HuH-7.5 (cell line): ENCODE results near the gene WDR76.
"Not testable (repeated sequence)": the region's sequence is repeated elsewhere in the genome, so short reads cannot be mapped to it uniquely, and the experiment has no call there.

ENCODE experiments used
- DNase-seq: peaks from one replicate; pipeline ENCODE4 v3.0.0; 2011; ENCODE audit warnings: low spot score

WDR76 gene

GRCh38 chr15:43824302-43825246 is 2.2 kb upstream of the WDR76 start, which contains the start of gene MFAP1:
Gene MFAP1 (minus strand): TSS chr15:43824690. CDS start chr15:43824569, 121 bp downstream.
- DNase-seq: peak; percentile 77

DNA sequence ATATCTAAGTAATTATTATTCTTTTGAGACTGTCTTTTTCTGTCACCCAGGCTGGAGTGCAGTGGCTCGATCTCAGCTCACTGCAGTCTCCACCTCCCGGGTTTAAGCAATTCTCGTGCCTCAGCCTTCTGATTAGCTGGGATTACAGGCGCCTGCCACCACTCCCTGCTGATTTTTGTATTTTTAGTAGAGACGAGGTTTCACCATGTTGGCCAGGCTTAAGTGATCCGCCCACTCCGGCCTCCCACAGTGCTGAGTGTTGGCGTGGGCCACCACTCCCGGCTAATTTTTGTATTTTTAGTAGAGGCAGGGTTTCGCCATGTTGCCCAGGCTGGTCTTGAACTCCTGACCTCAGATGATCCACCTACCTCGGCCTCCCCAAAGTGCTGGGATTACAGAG is 1.5 kb upstream of the WDR76 start:
- DNase-seq: not testable (repeated sequence)

DNA sequence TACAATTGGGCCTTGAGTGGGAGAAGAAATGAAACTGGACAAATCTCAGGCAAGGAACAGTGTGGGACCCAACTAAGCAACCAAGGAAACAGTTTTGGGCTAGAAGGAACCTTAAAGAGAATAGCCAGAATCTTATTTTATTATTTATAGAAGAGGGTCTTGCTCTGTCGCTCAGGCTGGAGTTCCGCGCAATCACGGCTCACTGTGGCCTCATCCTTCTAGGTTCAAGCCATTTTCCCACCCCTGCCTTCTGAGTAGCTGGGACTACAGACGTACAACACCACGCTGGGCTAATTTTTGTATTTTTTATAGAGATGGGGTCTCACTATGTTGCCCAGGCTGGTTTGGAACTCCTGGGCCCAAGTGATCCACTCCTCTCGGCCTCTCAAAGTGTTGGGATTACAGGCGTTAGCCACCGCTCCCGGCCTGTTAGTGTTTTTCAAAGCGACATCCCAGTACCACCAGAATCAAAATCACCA is 734 bp upstream of the WDR76 start:
- no peak for DNase-seq

- DNase-seq: no peak
Measured at GRCh38 chr15:43828061-43828657, 1.4 kb downstream of the WDR76 start.

DNA sequence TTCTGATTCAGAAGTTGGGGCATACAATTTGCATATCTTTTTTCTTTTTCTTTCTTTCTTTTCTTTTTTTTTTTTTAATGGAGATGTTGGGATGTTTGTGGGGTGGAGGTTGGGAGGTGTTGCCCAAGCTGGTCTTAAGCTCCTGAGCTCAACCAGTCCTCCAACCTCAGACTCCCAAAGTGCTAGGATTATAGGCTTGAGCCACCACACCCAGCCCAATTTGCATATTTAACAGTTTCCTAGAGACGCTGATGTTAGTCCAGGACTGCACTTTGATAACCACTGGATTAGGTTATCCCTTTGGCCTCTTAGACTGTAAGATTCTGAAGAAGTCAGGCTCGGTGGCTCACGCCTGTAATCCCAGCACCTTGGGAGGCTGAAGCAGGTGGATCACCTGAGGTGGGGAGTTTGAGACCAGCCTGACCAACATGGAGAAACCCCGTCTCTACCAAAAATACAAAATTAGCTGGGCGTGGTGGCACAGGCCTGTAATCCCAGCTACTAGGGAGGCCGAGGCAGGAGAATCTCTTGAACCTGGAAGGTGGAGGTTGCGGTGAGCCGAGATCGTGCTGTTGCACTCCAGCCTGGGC is 3.2 kb downstream of the WDR76 start:
- DNase-seq: not testable (repeated sequence)

GRCh38 chr15:43830691-43831275 is 4.0 kb downstream of the WDR76 start:
- not testable (repeated sequence) for DNase-seq

GRCh38 chr15:43831519-43832052 is 4.8 kb downstream of the WDR76 start:
- DNase-seq: not testable (repeated sequence)

GRCh38 chr15:43832485-43832884 is 5.7 kb downstream of the WDR76 start:
- not testable (repeated sequence) for DNase-seq

DNA sequence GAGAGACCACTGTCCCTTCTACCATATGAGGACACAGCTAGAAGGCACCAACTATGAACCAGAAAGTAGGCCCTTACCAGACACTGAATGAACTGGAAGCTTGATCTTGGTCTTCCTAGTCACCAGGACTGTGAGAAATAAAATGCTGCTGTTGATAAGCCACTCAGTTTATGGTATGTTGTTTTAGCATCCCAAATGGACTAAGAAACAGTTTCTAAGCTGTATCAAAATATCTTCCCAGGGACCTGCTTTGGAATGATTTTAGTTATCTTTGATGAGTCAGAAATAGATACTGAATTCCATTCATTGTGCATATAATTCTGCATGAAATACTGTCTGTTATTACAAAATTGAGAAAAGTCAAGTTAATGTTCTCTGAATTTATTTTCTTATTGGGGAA is 18.6 kb downstream of the WDR76 start:
- DNase-seq: no peak

GRCh38 chr15:43851251-43851650 is 24.4 kb downstream of the WDR76 start:
- DNase-seq: no peak

DNA sequence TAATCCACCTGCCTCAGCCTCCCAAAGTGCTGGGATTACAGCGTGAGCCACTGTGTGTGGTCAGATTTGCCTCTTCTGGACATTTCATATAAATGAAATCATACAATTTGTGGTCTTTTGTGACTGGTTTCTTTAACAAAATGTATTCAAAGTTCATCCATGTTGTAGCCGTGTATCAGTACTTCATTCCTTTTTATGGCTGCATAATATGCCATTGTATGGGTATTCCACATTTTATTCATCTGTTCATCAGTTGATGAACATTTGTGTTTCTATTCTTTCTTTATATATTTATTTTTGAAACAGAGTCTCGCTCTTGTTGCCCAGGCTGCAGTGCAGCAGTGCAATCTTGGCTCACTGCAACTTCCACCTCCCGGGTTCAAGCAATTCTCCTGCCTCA is 25.8 kb downstream of the WDR76 start:
- DNase-seq: no peak

DNA sequence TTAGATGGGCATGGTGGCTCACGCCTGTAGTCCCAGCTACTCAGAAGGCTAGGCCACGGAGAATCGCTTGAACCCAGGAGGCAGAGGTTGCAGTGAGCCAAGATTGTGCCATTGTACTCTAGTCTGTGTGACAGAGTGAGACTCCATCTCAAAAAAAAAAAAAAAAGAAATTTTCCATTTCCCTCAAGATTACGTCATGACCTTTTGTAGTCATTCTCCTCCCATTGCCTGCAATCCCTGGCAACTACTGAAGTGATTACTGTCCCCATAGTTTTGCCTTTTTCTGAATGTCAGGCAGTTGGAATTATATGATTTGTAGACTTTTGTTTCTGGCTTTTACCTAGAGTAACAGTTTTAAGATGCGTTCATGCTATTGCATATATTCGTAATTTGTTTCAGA is 28.0 kb downstream of the WDR76 start:
- no peak for DNase-seq

- no peak for DNase-seq
Measured at GRCh38 chr15:43859546-43859945, 32.7 kb downstream of the WDR76 start.

GRCh38 chr15:43866636-43867035 is 39.8 kb downstream of the WDR76 start:
- not testable (repeated sequence) for DNase-seq

DNA sequence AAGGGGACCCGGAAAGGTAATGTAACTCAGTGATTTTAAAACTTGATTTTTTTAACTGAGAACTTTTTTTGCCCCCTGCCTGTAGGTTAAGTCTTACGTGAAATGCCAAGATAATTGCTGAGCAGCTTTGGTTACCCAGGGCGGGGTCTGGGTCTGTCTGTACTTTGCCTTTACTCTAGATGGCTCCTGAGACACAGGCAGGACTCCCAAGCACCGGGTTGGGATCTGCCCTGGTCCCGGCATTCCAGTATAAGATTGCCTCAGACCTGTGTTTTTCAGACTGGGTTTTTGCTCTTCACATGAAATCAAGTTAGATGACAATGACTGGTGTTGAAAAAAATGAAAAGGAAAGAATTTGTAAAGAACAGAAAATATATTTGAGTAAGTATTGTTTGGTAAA is 40.3 kb downstream of the WDR76 start:
- DNase-seq: no peak

DNA sequence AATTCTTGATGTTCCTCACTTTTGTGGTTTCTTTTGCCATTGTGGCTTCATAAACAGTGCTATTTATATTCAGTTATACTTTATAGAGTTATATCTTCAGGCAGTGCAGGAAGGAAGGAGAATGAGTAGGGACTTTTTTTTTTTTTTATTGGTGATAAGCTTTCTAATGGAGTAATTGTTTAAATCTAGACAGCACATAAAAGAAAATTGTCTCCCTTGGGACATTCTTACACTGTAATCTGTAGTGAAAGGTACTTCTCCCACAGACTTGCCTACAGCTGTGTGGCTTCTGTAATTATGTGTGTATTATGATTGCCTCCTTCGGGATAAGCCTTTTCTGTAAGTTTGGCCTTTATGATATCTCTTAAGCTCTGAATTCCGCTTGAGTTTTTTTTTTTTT is 41.6 kb downstream of the WDR76 start:
- no peak for DNase-seq

GRCh38 chr15:43871835-43872234 is 45.0 kb downstream of the WDR76 start:
- no peak for DNase-seq

DNA sequence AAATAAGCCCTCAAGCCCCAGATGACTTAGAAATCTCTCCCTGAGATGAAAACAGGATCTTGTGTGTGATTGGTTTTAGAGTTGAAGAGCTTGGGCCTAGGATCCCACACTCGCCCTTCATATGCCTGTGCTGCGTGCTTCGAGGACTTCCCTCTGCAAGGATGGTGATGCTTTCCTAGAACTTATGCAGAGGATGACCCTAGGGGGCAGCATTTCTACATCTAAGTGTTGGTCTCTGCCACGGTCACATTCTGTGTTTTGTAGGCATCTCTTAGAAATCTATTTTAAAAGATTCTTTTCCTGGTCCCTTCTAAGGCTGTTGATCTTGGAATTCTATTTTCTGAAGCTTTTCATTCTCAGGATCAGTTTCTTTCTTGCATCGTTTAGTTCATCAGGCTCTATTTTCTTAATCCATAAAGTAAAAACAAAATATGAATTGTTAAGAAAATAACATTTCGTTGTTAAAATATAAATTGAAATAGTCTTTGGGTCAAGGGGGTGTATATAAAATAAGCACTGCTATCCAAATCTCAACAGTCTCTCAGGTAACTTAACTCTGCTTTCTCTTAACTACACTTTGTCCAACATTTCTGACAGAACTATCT is 45.7 kb downstream of the WDR76 start:
- DNase-seq: peak; percentile 34

DNA sequence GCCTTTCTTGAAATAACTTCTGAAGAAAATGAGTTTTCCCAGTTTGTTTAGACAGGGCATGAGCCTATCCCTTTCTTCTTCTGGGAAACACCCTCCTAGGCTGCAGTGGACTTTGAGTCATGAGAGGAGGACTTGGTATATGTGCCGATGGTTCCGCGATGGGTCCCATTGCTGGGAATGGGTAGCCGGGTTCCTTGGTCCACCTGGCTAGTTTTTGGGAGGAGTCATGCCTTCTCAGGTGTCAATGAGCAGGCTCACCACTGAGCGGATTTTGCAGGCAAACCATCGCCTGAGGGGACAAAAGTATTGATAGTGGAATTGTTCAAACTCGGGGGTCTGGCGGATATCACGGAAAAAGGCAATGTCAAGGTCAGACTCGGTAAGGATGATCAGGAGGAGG is 46.8 kb downstream of the WDR76 start:
- DNase-seq: no peak

DNA sequence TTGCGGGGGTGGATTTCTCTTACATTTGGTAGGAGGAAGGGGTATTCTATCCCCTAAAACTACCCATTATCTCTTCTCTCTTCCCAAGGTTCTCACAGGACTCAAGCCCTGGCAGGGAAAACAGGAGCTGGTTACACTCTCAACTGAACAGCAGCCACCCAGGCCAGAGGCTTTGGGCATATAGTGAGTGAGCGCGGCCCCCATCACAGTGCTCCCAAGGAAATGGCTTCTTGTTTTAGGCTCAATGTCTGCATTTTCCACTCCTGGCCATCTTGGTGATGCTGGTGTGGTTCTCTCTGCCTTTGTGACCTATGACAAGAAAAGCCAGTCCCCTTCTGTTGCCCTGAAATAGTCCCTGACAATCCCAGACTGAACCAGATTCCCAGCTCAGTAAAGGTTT is 50.1 kb downstream of the WDR76 start:
- DNase-seq: no peak

- DNase-seq: no peak
Measured at GRCh38 chr15:43877371-43877770, 50.6 kb downstream of the WDR76 start.

- DNase-seq: no peak
Measured at GRCh38 chr15:43878446-43878845, 51.6 kb downstream of the WDR76 start.
